HepG2 (cell line): Measurements from ENCODE around the gene AP1M1. TPM values are rescaled to one million over a fixed set of nuclear protein-coding genes. Genes with fewer than 3 reads are reported as not detected.

Experiments
- DNMT1 ChIP-seq: sonication (generic); formaldehyde crosslinking; IDR thresholded peaks from 2 replicates; pipeline ENCODE4 v1.5.1; 2020; ENCODE audit warnings: mild to moderate bottlenecking, missing genetic modification reagents
- EZH2 ChIP-seq: conservative IDR thresholded peaks from 2 replicates; pipeline ENCODE4 v1.6.1; 2012; ENCODE audit warnings: mild to moderate bottlenecking, low read depth, low read length, moderate library complexity
- FOXA1 ChIP-seq, 2 experiments: fragments of 450-650 bp in 1 of 2; sonication (generic) in 1 of 2; formaldehyde crosslinking in 1 of 2; IDR thresholded peaks; 2 replicates each; pipeline versions ENCODE4 v1.4.0 to v1.6.1; 2016 to 2020; ENCODE audit warnings: missing genetic modification reagents in 1 of 2
- FOXO1 ChIP-seq: sonication (generic); formaldehyde crosslinking; IDR thresholded peaks from 2 replicates; pipeline ENCODE4 v1.4.0; 2020; ENCODE audit warnings: missing genetic modification reagents
- GATAD2A ChIP-seq: IDR thresholded peaks from 2 replicates; pipeline ENCODE4 v1.6.1; 2016
- GFI1 ChIP-seq: sonication (generic); formaldehyde crosslinking; IDR thresholded peaks from 2 replicates; pipeline ENCODE4 v1.5.0; 2020; ENCODE audit warnings: missing genetic modification reagents, mild to moderate bottlenecking, borderline replicate concordance
- HNF4A ChIP-seq: sonication (generic); formaldehyde crosslinking; IDR thresholded peaks from 2 replicates; pipeline ENCODE4 v1.4.0; 2020; ENCODE audit warnings: missing genetic modification reagents
- RARA ChIP-seq: IDR thresholded peaks from 2 replicates; pipeline ENCODE4 v1.6.1; 2016; ENCODE audit warnings: missing genetic modification reagents, missing compliant biosample characterization
- SPEN ChIP-seq: sonication (generic); formaldehyde crosslinking; IDR thresholded peaks from 2 replicates; pipeline ENCODE4 v1.5.1; 2020; ENCODE audit warnings: low read depth, mild to moderate bottlenecking, missing genetic modification reagents
- YY1 ChIP-seq: IDR thresholded peaks from 2 replicates; pipeline ENCODE4 v1.6.1; 2011; ENCODE audit warnings: low read length, low read depth, moderate library complexity, mild to moderate bottlenecking; ENCODE audit not compliant: insufficient read depth, insufficient replicate concordance
- ZFP36L2 ChIP-seq: sonication (generic); formaldehyde crosslinking; IDR thresholded peaks from 2 replicates; pipeline ENCODE4 v1.4.0; 2020; ENCODE audit warnings: missing genetic modification reagents
- ZNF318 ChIP-seq: sonication (generic); formaldehyde crosslinking; IDR thresholded peaks from 2 replicates; pipeline ENCODE4 v1.4.0; 2020; ENCODE audit warnings: mild to moderate bottlenecking, missing genetic modification reagents
- polyA plus RNA-seq, 8 experiments: library from polyadenylated mRNA; depleted of rRNA in 3 of 8; stranded (reverse) in 7 of 8; unstranded in 1 of 8; fragments of >200 nt; fragmentation: Illumina TruSeq in 4 of 8; extraction: Trizol in 4 of 8; gene quantifications; 2 replicates each; pipeline versions ENCODE4 v1.2.1 to v1.2.3, GENCODE V29; 2011 to 2016; ENCODE audit warnings: low read depth in 4 of 8, missing spikeins in 1 of 8, mixed read lengths in 1 of 8; ENCODE audit not compliant: insufficient read depth in 1 of 8
- total RNA-seq, 5 experiments: library from RNA; depleted of rRNA; stranded (reverse); fragments of >200 nt; fragmentation: Illumina TruSeq; extraction: Trizol; gene quantifications; 2 replicates each; pipeline ENCODE4 v1.2.3, GENCODE V29; 2016; ENCODE audit warnings: low read depth in 1 of 5
- TF ChIP-seq, protein P1 (sequence below): sonication (generic); formaldehyde crosslinking; IDR thresholded peaks from 2 replicates; pipeline ENCODE4 v1.9.0; 2022; ENCODE audit warnings: low read depth, missing genetic modification reagents
- TF ChIP-seq, protein P2 (sequence below): sonication (generic); formaldehyde crosslinking; IDR thresholded peaks from 2 replicates; pipeline ENCODE4 v1.8.0; 2022; ENCODE audit warnings: mild to moderate bottlenecking, missing genetic modification reagents
- TF ChIP-seq, protein P3 (sequence below): sonication (generic); formaldehyde crosslinking; IDR thresholded peaks from 2 replicates; pipeline ENCODE4 v1.4.0; 2020; ENCODE audit warnings: mild to moderate bottlenecking, missing genetic modification reagents
- TF ChIP-seq, protein P4 (sequence below): sonication (generic); formaldehyde crosslinking; IDR thresholded peaks from 2 replicates; pipeline ENCODE4 v1.4.0; 2020; ENCODE audit warnings: missing genetic modification reagents

The AP1M1 gene
- total and polyA plus RNA-seq, 2 of the 13 experiments (the other 11 are each of a cell fraction or from before 2014, with no cell fraction given) = 34.4 to 46.1 TPM

DNA sequence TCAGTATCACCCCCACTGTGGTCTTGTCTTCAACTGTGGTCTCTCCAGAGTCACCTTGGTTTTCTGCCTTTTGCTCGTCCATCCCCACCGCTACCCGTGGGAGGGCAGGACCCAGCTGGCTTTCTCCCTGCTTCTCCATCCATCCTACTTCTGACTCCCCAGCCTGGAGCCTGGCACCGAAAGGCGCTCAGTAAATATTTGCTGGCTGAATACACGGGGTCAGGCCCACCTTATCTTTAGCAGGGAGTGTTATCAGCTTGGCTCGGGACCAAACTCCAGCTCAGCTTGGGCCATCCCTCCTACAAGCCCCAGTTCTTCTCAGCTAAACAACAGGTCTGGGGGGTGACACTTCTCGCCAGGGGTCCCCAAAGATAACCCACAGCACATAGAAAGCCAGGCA is 64.9 kb downstream of the AP1M1 start (continued):
- TF ChIP-seq, protein P1, sequence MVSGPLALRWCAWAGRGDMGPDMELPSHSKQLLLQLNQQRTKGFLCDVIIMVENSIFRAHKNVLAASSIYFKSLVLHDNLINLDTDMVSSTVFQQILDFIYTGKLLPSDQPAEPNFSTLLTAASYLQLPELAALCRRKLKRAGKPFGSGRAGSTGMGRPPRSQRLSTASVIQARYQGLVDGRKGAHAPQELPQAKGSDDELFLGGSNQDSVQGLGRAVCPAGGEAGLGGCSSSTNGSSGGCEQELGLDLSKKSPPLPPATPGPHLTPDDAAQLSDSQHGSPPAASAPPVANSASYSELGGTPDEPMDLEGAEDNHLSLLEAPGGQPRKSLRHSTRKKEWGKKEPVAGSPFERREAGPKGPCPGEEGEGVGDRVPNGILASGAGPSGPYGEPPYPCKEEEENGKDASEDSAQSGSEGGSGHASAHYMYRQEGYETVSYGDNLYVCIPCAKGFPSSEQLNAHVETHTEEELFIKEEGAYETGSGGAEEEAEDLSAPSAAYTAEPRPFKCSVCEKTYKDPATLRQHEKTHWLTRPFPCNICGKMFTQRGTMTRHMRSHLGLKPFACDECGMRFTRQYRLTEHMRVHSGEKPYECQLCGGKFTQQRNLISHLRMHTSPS (CRISPR knock-in tag) = peak; percentile 77
- peak; percentile 64 for TF ChIP-seq RARA (CRISPR knock-in tag)
- TF ChIP-seq FOXO1 = peak; percentile 23; the same call in 1 of the 2 replicates
- TF ChIP-seq EZH2 = no peak
- 0 out of 2 replicates have a peak, but pooled peaks have one; percentile 34 for TF ChIP-seq GFI1 (CRISPR knock-in tag)
- TF ChIP-seq, protein P2, sequence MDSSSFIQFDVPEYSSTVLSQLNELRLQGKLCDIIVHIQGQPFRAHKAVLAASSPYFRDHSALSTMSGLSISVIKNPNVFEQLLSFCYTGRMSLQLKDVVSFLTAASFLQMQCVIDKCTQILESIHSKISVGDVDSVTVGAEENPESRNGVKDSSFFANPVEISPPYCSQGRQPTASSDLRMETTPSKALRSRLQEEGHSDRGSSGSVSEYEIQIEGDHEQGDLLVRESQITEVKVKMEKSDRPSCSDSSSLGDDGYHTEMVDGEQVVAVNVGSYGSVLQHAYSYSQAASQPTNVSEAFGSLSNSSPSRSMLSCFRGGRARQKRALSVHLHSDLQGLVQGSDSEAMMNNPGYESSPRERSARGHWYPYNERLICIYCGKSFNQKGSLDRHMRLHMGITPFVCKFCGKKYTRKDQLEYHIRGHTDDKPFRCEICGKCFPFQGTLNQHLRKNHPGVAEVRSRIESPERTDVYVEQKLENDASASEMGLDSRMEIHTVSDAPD (CRISPR knock-in tag) = 0 out of 2 replicates have a peak, but pooled peaks have one; percentile 3
- TF ChIP-seq, protein P3, sequence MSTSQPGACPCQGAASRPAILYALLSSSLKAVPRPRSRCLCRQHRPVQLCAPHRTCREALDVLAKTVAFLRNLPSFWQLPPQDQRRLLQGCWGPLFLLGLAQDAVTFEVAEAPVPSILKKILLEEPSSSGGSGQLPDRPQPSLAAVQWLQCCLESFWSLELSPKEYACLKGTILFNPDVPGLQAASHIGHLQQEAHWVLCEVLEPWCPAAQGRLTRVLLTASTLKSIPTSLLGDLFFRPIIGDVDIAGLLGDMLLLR (CRISPR knock-in tag) = 0 out of 2 replicates have a peak, but pooled peaks have one; percentile 32
- no peak for TF ChIP-seq ZFP36L2
- TF ChIP-seq HNF4A (CRISPR knock-in tag) = peak; percentile 72
- TF ChIP-seq, protein P4, sequence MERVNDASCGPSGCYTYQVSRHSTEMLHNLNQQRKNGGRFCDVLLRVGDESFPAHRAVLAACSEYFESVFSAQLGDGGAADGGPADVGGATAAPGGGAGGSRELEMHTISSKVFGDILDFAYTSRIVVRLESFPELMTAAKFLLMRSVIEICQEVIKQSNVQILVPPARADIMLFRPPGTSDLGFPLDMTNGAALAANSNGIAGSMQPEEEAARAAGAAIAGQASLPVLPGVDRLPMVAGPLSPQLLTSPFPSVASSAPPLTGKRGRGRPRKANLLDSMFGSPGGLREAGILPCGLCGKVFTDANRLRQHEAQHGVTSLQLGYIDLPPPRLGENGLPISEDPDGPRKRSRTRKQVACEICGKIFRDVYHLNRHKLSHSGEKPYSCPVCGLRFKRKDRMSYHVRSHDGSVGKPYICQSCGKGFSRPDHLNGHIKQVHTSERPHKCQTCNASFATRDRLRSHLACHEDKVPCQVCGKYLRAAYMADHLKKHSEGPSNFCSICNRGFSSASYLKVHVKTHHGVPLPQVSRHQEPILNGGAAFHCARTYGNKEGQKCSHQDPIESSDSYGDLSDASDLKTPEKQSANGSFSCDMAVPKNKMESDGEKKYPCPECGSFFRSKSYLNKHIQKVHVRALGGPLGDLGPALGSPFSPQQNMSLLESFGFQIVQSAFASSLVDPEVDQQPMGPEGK = peak; percentile 62
- no peak for TF ChIP-seq SPEN (CRISPR knock-in tag)
- TF ChIP-seq DNMT1 (CRISPR knock-in tag) = no peak
- no peak for TF ChIP-seq YY1
- TF ChIP-seq ZNF318 (CRISPR knock-in tag) = no peak
- TF ChIP-seq GATAD2A = peak; percentile 41; the same call in 1 of the 2 replicates
- no peak for TF ChIP-seq FOXA1 (IDR thresholded peaks at IDR 0.05)
- peak; percentile 87 for TF ChIP-seq FOXA1 (CRISPR knock-in tag; IDR thresholded peaks at IDR 0.05)
